ENCODE measurements around the gene ARL2. TPM values are rescaled to one million over a fixed set of nuclear protein-coding genes. Genes with fewer than 3 reads are reported as not detected.

The ARL2 gene
- total RNA-seq, 1 donor = 171 TPM

DNA sequence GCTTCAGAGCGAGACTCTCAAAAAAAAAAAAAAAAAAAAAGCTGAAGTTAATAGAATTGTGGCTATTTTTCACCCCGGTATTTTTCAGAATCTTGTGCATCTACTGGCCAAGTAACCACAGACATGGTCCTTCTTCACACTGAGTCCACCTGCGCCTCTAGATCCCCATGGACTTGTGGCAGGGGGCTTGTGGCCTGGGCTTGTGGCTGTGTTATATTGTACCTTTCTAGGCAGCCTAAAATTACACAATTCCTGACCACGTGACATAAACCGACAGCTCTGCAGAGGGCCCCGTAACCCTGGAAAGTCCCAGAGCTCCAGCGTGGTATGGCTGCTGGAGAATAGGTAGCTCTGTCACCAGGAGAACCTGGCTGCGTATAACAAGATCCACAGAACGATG lies 55.3 kb downstream of the ARL2 start:
- DNase-seq (ENCODE audit: low read depth in 2 of 3, low spot score in 2 of 3) = peak in 1 of 3 donors; percentile 41

Small RNA genes within 50 kb of the gene (small RNA-seq; reads per million reads assigned to genes)
- not detected for gene MIR6879
- gene SNX15 = not detected

Other genes with a start within 250 kb of the ARL2 start
- gene SF1, start 235.6 kb upstream of the ARL2 start, total RNA-seq = 367 TPM
- 70.8 TPM for gene MAP4K2, start 210.9 kb upstream of the ARL2 start, total RNA-seq
- gene MEN1, start 203.6 kb upstream of the ARL2 start, total RNA-seq = 66.5 TPM
- 7.5 TPM for gene CDC42BPG, start 169.5 kb upstream of the ARL2 start, total RNA-seq
- gene EHD1, start 135.5 kb upstream of the ARL2 start, total RNA-seq = 105 TPM
- 29.9 TPM for gene ATG2A, start 97.0 kb upstream of the ARL2 start, total RNA-seq
- 5.9 TPM for gene PPP2R5B, start 89.5 kb upstream of the ARL2 start, total RNA-seq
- not detected for gene GPHA2, start 78.3 kb upstream of the ARL2 start, total RNA-seq
- gene MAJIN, start 42.1 kb upstream of the ARL2 start, total RNA-seq = not detected
- gene BATF2, start 17.2 kb upstream of the ARL2 start, total RNA-seq = 0.81 TPM
- gene SNX15, start 13.3 kb downstream of the ARL2 start, total RNA-seq = 25.9 TPM
- 12.4 TPM for gene SAC3D1, start 27.1 kb downstream of the ARL2 start, total RNA-seq
- 94.5 TPM for gene NAALADL1, start 44.4 kb downstream of the ARL2 start, total RNA-seq
- 5.1 TPM for gene CDCA5, start 69.9 kb downstream of the ARL2 start, total RNA-seq
- gene ZFPL1, start 70.1 kb downstream of the ARL2 start, total RNA-seq = 60.6 TPM
- gene VPS51, start 82.1 kb downstream of the ARL2 start, total RNA-seq = 657 TPM
- gene TM7SF2, start 97.7 kb downstream of the ARL2 start, total RNA-seq = 46.6 TPM
- 11.0 TPM for gene ZNHIT2, start 103.5 kb downstream of the ARL2 start, total RNA-seq
- 655 TPM for gene FAU, start 108.0 kb downstream of the ARL2 start, total RNA-seq
- gene MRPL49, start 108.2 kb downstream of the ARL2 start, total RNA-seq = 53.9 TPM
- gene SYVN1, start 120.4 kb downstream of the ARL2 start, total RNA-seq = 44.7 TPM
- gene SPDYC, start 156.1 kb downstream of the ARL2 start, total RNA-seq = not detected
- gene CAPN1, start 167.8 kb downstream of the ARL2 start, total RNA-seq = 160 TPM
- 18.9 TPM for gene POLA2, start 247.8 kb downstream of the ARL2 start, total RNA-seq

Measured in hematopoietic multipotent progenitor cell (in vitro differentiated cells).